Putamen (tissue), 1 donor: ENCODE results near the gene TP53RK.

Experiments
- DNase-seq: peaks from one replicate; pipeline ENCODE4 v3.0.0-alpha.2; 2016; ENCODE audit warnings: low spot score

The TP53RK gene

GRCh38 chr20:46660487-46660886, 28.8 kb downstream of the TP53RK start:
- DNase-seq = no peak

- DNase-seq = no peak
These were observed 31.6 kb downstream of the TP53RK start for GRCh38 chr20:46657618-46658017.

GRCh38 chr20:46657137-46657536, 32.1 kb downstream of the TP53RK start:
- DNase-seq = no peak

GRCh38 chr20:46652699-46653098, 36.5 kb downstream of the TP53RK start:
- no peak for DNase-seq

DNA sequence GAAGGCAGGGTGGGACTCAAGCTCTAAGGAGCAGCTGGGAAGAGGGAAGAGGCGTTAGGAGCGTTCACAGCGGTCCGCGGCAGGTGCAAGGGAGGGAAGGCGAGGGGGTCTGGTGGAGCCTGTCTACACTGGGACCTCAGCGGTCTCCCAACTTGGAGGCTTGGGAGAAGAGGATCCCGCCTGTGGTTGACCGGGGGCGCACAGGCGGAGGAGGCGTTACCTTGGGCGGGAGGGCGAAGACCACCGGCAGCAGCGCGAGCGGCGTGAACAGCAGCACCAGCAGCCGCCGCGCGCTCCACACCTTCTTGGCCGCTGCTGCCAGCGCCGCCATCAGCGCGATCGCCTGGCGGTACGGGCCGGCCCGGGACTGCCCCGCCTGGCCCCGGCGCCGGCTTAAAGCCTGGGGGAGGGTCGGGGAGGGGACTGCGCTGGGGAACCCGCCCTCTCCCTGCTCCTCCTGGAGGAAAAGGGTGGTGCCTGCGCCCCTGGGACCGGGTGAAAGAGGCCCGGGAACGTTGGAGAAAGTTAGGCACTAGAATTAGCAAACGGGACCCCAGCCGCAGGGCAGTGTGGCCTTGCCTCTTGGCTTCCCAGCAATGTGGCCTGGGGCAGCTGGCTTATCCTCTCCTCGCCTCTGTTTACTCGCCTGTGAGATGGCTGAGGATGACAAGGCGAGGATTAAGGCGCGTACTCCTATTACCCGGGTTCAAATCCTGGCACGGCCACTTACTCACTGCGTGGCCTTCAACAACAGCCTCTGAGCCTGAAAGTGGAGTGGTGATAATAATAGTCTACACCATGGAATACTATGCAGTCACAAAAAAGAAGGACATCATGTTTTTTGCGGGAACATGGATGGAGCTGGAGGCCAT, 37.9 kb downstream of the TP53RK start, which contains the start of gene SLC13A3:
SLC13A3 (minus strand) TSS at position 369 of the 872 bp plus-strand sequence; CDS start at position 331, 38 bp downstream.
- no peak for DNase-seq

DNA sequence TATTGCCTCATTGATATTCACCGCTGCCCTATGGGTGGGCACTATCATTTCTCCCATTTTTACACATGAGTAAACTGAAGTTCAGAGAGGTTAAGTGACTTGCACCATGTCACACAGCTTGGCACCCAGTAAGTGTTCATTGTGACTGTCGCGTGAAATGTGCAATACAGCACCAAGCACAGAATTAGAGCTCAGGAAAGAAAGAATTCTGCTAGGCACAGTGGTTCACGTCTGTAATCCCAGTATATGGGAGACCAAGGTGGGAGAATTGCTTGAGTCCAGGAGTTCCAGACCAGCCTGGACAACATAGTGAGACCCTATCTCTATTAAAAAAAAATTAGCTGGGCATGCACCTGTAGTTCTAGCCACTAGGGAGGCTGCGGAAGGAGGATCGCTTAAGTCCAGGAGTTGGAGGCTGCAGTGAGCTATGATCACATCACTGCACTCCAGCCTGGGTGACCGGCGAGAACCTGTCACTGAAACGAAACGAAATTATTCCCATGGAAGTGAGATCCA, 38.6 kb downstream of the TP53RK start:
- DNase-seq = no peak

- no peak for DNase-seq
These were observed 39.2 kb downstream of the TP53RK start for GRCh38 chr20:46649965-46650542.

- no peak for DNase-seq
These were observed 39.6 kb downstream of the TP53RK start for GRCh38 chr20:46649650-46649949.

- no peak for DNase-seq
These were observed 40.2 kb downstream of the TP53RK start for GRCh38 chr20:46648903-46649649.

DNA sequence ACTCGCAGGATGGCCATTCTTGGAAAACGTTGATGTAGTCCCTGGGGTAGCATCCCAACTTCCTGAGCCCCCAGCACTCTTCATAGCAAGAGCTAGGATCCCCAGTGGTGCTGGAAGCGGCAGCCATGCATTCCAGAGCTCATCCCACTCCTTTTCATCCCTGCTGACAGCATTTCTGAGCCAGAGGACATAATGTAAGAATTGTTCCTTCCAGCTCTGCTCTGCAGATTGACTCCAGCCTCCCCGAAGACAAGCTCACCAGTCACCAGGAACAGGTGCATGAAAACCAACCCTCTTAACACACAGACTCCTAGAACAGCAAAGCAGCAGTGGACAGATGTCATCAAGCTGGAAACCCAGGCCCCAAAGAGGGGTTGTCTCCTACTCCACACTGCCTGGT, 41.8 kb downstream of the TP53RK start:
- DNase-seq = peak; percentile 50

- no peak for DNase-seq
These were observed 42.4 kb downstream of the TP53RK start for GRCh38 chr20:46646659-46647380.

- no peak for DNase-seq
These were observed 43.1 kb downstream of the TP53RK start for GRCh38 chr20:46646122-46646521.

- no peak for DNase-seq
These were observed 44.5 kb downstream of the TP53RK start for GRCh38 chr20:46644733-46645132.

DNA sequence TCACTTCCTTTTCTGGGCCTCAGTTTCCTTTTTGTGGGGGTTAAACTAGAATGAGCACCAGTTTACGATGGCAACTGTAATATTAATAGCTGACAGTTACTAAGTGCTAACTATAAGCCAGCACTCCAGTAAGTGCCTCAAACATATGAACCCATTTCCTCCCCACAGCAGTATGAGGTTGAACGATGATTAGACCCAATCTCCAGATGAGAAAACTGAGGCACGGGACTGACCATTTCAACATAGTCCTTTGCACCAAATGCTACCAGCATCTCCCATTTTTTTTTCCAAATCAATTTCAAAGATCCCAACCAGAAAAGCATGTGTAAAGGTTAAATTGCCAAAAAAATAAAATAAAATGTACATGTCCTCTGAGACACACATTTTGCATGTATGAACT, 45.1 kb downstream of the TP53RK start:
- no peak for DNase-seq

GRCh38 chr20:46642969-46643343, 46.3 kb downstream of the TP53RK start:
- DNase-seq = no peak

DNA sequence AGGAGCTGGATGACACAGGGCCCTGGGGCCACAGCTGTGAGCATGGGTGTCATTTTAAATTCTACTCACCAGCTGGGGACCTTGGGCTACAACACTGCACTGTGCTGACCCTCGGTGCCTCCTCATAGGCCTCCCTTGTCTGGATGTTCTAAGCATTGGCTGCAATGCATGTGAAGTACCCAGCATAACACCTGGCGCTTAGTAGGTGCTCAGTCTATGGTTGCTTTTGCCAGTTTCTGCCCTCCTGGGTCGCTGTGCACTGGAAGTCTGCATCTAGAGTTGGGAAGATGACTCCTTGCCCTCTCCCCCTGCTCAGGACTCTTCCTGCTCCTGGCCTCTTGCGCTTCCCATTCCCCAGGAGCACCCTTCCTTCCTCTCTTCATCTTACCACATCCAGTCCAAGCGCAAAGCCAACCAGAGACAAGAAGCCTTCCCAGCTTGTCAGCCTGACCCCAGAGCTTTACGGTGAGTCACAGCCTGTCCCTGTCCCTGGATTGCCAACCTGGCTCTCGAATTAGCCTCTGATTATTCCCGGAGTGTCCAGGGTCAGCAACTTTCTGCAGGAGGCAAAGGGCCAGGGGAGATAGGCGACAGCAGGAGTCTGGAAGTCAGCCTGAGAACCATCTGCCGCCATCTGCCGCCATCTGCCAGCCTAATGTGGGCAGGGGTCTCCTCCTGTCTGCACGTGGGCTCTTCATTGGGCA, 46.8 kb downstream of the TP53RK start:
- DNase-seq = no peak

DNA sequence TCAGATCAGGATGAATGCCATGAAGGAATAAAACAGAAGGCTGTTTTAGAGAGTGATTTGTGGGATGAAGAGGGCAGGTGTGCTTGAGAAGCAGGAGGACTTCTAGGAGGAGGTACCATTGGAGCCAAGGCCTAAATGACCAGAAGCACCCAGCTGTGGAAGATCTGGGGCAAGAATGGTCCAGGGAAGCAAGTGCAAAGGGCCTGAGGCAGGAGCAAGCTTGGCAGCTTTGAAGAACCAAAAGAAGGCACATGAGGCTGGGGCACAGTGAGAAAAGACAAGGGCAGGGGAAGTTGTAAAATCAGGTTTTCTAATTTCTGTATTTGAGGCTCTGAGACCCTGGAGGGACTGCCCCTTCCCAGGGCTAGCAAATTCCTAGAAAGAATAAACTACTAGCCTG, 47.8 kb downstream of the TP53RK start:
- DNase-seq = no peak

- DNase-seq = no peak
These were observed 48.5 kb downstream of the TP53RK start for GRCh38 chr20:46640536-46641311.

DNA sequence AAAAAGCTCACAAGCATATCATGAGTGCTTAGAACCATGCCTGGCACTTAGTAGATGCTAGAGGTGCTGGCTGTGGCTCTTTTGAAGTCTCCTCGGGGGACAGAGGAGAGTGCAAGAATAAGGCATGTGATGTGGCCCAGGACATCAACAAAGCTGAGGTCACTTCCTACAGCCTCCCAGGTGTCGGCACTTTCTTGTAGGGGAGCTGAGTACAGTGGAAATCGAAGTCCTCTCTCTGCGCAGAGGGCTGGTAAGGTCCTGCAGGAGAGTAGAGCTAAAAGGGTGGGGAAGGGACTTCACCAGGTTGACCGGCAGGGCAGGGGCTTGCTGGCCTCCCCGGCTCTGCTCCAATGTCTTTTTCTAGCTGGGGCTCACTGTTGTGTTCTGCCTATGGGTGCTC, 49.2 kb downstream of the TP53RK start:
- DNase-seq = no peak

DNA sequence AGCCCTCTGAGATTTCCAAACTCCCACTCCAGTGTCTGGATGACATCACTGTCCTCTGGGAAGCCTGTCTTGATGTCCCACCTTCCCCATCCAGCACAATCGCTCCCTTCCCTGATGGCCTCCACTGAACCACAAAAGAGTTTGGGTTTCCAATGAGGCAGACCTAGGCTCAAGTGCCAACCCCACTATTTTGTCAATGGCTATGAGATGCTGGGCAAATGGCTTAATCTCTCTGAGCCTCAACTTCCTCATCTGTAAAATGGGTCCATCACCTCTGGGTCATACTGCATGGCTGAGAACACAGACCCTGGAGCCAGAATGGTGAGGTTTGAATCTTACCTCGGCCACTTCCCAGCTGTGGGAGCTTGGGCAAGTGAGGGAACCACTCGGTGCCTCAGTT, 49.7 kb downstream of the TP53RK start:
- no peak for DNase-seq

DNA sequence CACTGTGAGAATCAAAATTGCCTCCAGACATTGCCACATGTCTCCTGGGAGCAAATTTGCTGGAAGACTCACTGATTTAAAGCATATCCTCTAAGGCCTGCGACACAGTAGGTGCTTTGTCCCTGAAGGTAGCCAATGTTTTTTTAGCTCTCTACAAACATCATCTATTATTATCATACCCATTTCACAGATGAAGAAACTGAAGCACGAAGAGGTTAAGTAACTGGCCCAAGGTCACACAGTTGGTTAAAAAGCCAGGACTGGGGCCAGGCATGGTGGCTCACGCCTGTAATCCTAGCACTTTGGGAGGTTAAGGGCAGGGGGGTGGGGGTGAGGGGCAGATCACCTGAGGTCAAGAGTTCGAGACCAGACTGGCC, 50.4 kb downstream of the TP53RK start:
- DNase-seq = no peak
